Renal pelvis (tissue), 3 donors: ENCODE results near the gene SLC35G3. TPM values are rescaled to one million over a fixed set of nuclear protein-coding genes. Genes with fewer than 3 reads are reported as not detected.

Experiments used
- polyA plus RNA-seq, 3 donors: library from polyadenylated mRNA; unstranded; fragments of 120-200 nt; gene quantifications; one replicate each; pipeline ENCODE4 v1.2.1, GENCODE V29; 2013; ENCODE audit not compliant: insufficient read length in 3 of 3

Gene SLC35G3
- polyA plus RNA-seq, 3 donors, result not detected

Other genes starting within 250 kb of the SLC35G3 start
- 1 to 10 TPM; 4.6 to 5.2 (median 5.2) TPM for gene CCT6B, start 232.9 kb downstream of the SLC35G3 start, polyA plus RNA-seq
- 10 to 100 TPM; 22.5 to 25.1 (median 23.1) TPM for gene ZNF830, start 232.9 kb downstream of the SLC35G3 start, polyA plus RNA-seq
- gene LIG3, start 213.9 kb downstream of the SLC35G3 start, polyA plus RNA-seq, result 10 to 100 TPM; 34.0 to 51.6 (median 42.5) TPM
- 10 to 100 TPM; 21.7 to 25.7 (median 24.7) TPM for gene RFFL, start 130.7 kb downstream of the SLC35G3 start, polyA plus RNA-seq
- 10 to 100 TPM; 11.9 to 15.7 (median 15.2) TPM for gene RAD51D, start 74.5 kb downstream of the SLC35G3 start, polyA plus RNA-seq
- under 1 TPM; 0.11 to 0.32 (median 0.25) TPM for gene FNDC8, start 72.8 kb downstream of the SLC35G3 start, polyA plus RNA-seq
- 10 to 100 TPM; 16.7 to 19.8 (median 18.5) TPM for gene NLE1, start 52.1 kb downstream of the SLC35G3 start, polyA plus RNA-seq
- gene UNC45B, start 46.6 kb downstream of the SLC35G3 start, polyA plus RNA-seq, result under 1 TPM; 0.09 to 0.23 (median 0.16) TPM
- gene SLFN5, start 48.7 kb upstream of the SLC35G3 start, polyA plus RNA-seq, result 10 to 100 TPM; 11.1 to 17.0 (median 15.3) TPM
- gene SLFN11, start 179.2 kb upstream of the SLC35G3 start, polyA plus RNA-seq, result 10 to 100 TPM in 2 of 3 donors, 1 to 10 TPM in 1; 9.5 to 16.8 (median 12.2) TPM
- gene SLFN12, start 238.1 kb upstream of the SLC35G3 start, polyA plus RNA-seq, result 10 to 100 TPM; 13.7 to 20.2 (median 14.2) TPM